ENCODE results near the gene RHOH.
"Not testable (repeated sequence)": the region's sequence is repeated elsewhere in the genome, so short reads cannot be mapped to it uniquely, and the experiment has no call there.

Gene RHOH

GRCh38 chr4:40265910-40266274 lies 69.1 kb downstream of the RHOH start:
- Histone ChIP-seq H3K27me3 (ENCODE audit: control insufficient read depth, insufficient read depth, low read length) (no peaks in the 10 kb centered on the region), H3K27ac (ENCODE audit: low read depth, low read length) (no peak overlapping the region), H3K4me3 (ENCODE audit: low read length) (no peak overlapping the region), H3K36me3 (ENCODE audit: control insufficient read depth, insufficient read depth, low read length) (no peaks in the 10 kb centered on the region), H3K4me1 (ENCODE audit: control insufficient read depth, insufficient read depth, low read length) (no peaks in the 10 kb centered on the region), H3K9ac (ENCODE audit: low read length) (no peak overlapping the region)

- H3K4me3 ChIP-seq (ENCODE audit: low read length) = no peak overlapping the region
- no peak overlapping the region for H3K27ac ChIP-seq (ENCODE audit: low read depth, low read length)
- H3K9ac ChIP-seq (ENCODE audit: low read length) = no peak overlapping the region
- H3K4me1 ChIP-seq (ENCODE audit: control insufficient read depth, insufficient read depth, low read length) = no peaks in the 10 kb centered on the region
- H3K36me3 ChIP-seq (ENCODE audit: control insufficient read depth, insufficient read depth, low read length) = no peaks in the 10 kb centered on the region
- no peaks in the 10 kb centered on the region for H3K27me3 ChIP-seq (ENCODE audit: control insufficient read depth, insufficient read depth, low read length)
Measured at GRCh38 chr4:40269133-40269532, 72.3 kb downstream of the RHOH start.

GRCh38 chr4:40270609-40271008 lies 73.8 kb downstream of the RHOH start:
- H3K27me3 ChIP-seq (ENCODE audit: control insufficient read depth, insufficient read depth, low read length) = no peaks in the 10 kb centered on the region
- H3K4me1 ChIP-seq (ENCODE audit: control insufficient read depth, insufficient read depth, low read length) = no peaks in the 10 kb centered on the region
- H3K9ac ChIP-seq (ENCODE audit: low read length) = no peak overlapping the region

GRCh38 chr4:40275065-40275730 lies 78.4 kb downstream of the RHOH start:
- H3K4me3 ChIP-seq (ENCODE audit: low read length) = no peak overlapping the region
- no peaks in the 10 kb centered on the region for H3K36me3 ChIP-seq (ENCODE audit: control insufficient read depth, insufficient read depth, low read length)
- no peaks in the 10 kb centered on the region for H3K4me1 ChIP-seq (ENCODE audit: control insufficient read depth, insufficient read depth, low read length)
- no peak overlapping the region for H3K27ac ChIP-seq (ENCODE audit: low read depth, low read length)
- no peaks in the 10 kb centered on the region for H3K27me3 ChIP-seq (ENCODE audit: control insufficient read depth, insufficient read depth, low read length)
- H3K9ac ChIP-seq (ENCODE audit: low read length) = no peak overlapping the region

More at GRCh38 chr4:40270609-40271008, 73.8 kb downstream of the RHOH start:
- Histone ChIP-seq H3K36me3 (ENCODE audit: control insufficient read depth, insufficient read depth, low read length) (no peaks in the 10 kb centered on the region), H3K27ac (ENCODE audit: low read depth, low read length) (no peak overlapping the region), H3K4me3 (ENCODE audit: low read length) (no peak overlapping the region)

- Histone ChIP-seq H3K4me3 (ENCODE audit: low read length) (no peak overlapping the region), H3K9ac (ENCODE audit: low read length) (no peak overlapping the region), H3K4me1 (ENCODE audit: control insufficient read depth, insufficient read depth, low read length) (no peaks in the 10 kb centered on the region), H3K27me3 (ENCODE audit: control insufficient read depth, insufficient read depth, low read length) (no peaks in the 10 kb centered on the region), H3K27ac (ENCODE audit: low read depth, low read length) (no peak overlapping the region), H3K36me3 (ENCODE audit: control insufficient read depth, insufficient read depth, low read length) (no peaks in the 10 kb centered on the region)
Measured at GRCh38 chr4:40276546-40276945, 79.7 kb downstream of the RHOH start.

- no peaks in the 10 kb centered on the region for H3K4me1 ChIP-seq (ENCODE audit: control insufficient read depth, insufficient read depth, low read length)
- no peak overlapping the region for H3K27ac ChIP-seq (ENCODE audit: low read depth, low read length)
- H3K36me3 ChIP-seq (ENCODE audit: control insufficient read depth, insufficient read depth, low read length) = no peaks in the 10 kb centered on the region
- H3K9ac ChIP-seq (ENCODE audit: low read length) = no peak overlapping the region
- no peak overlapping the region for H3K4me3 ChIP-seq (ENCODE audit: low read length)
- no peaks in the 10 kb centered on the region for H3K27me3 ChIP-seq (ENCODE audit: control insufficient read depth, insufficient read depth, low read length)
Measured at GRCh38 chr4:40280586-40280985, 83.8 kb downstream of the RHOH start.

- Histone ChIP-seq H3K27ac (ENCODE audit: low read depth, low read length) (no peak overlapping the region), H3K4me1 (ENCODE audit: control insufficient read depth, insufficient read depth, low read length) (no peaks in the 10 kb centered on the region), H3K4me3 (ENCODE audit: low read length) (no peak overlapping the region), H3K27me3 (ENCODE audit: control insufficient read depth, insufficient read depth, low read length) (no peaks in the 10 kb centered on the region), H3K36me3 (ENCODE audit: control insufficient read depth, insufficient read depth, low read length) (no peaks in the 10 kb centered on the region), H3K9ac (ENCODE audit: low read length) (no peak overlapping the region)
Measured at GRCh38 chr4:40281099-40281498, 84.3 kb downstream of the RHOH start.

- no peak overlapping the region for H3K27ac ChIP-seq (ENCODE audit: low read depth, low read length)
- no peaks in the 10 kb centered on the region for H3K27me3 ChIP-seq (ENCODE audit: control insufficient read depth, insufficient read depth, low read length)
- H3K36me3 ChIP-seq (ENCODE audit: control insufficient read depth, insufficient read depth, low read length) = no peaks in the 10 kb centered on the region
- no peak overlapping the region for H3K4me3 ChIP-seq (ENCODE audit: low read length)
- no peaks in the 10 kb centered on the region for H3K4me1 ChIP-seq (ENCODE audit: control insufficient read depth, insufficient read depth, low read length)
- H3K9ac ChIP-seq (ENCODE audit: low read length) = no peak overlapping the region
Measured at GRCh38 chr4:40281913-40282312, 85.1 kb downstream of the RHOH start.

GRCh38 chr4:40282857-40283256 lies 86.0 kb downstream of the RHOH start:
- H3K27ac ChIP-seq (ENCODE audit: low read depth, low read length); H3K36me3 ChIP-seq (ENCODE audit: control insufficient read depth, insufficient read depth, low read length); H3K9ac ChIP-seq (ENCODE audit: low read length); H3K27me3 ChIP-seq (ENCODE audit: control insufficient read depth, insufficient read depth, low read length); H3K4me1 ChIP-seq (ENCODE audit: control insufficient read depth, insufficient read depth, low read length); H3K4me3 ChIP-seq (ENCODE audit: low read length): not testable (repeated sequence)

- no peak overlapping the region for H3K27ac ChIP-seq (ENCODE audit: low read depth, low read length)
- H3K27me3 ChIP-seq (ENCODE audit: control insufficient read depth, insufficient read depth, low read length) = no peaks in the 10 kb centered on the region
- H3K9ac ChIP-seq (ENCODE audit: low read length) = no peak overlapping the region
- no peak overlapping the region for H3K4me3 ChIP-seq (ENCODE audit: low read length)
- H3K36me3 ChIP-seq (ENCODE audit: control insufficient read depth, insufficient read depth, low read length) = no peaks in the 10 kb centered on the region
- no peaks in the 10 kb centered on the region for H3K4me1 ChIP-seq (ENCODE audit: control insufficient read depth, insufficient read depth, low read length)
Measured at GRCh38 chr4:40283413-40283812, 86.6 kb downstream of the RHOH start.

GRCh38 chr4:40283968-40284367 lies 87.1 kb downstream of the RHOH start:
- Histone ChIP-seq H3K27me3 (ENCODE audit: control insufficient read depth, insufficient read depth, low read length) (no peaks in the 10 kb centered on the region), H3K27ac (ENCODE audit: low read depth, low read length) (no peak overlapping the region), H3K9ac (ENCODE audit: low read length) (no peak overlapping the region), H3K4me1 (ENCODE audit: control insufficient read depth, insufficient read depth, low read length) (no peaks in the 10 kb centered on the region), H3K36me3 (ENCODE audit: control insufficient read depth, insufficient read depth, low read length) (no peaks in the 10 kb centered on the region), H3K4me3 (ENCODE audit: low read length) (no peak overlapping the region)

- H3K27me3 ChIP-seq (ENCODE audit: control insufficient read depth, insufficient read depth, low read length) = no peaks in the 10 kb centered on the region
- no peaks in the 10 kb centered on the region for H3K4me1 ChIP-seq (ENCODE audit: control insufficient read depth, insufficient read depth, low read length)
- no peaks in the 10 kb centered on the region for H3K36me3 ChIP-seq (ENCODE audit: control insufficient read depth, insufficient read depth, low read length)
- H3K9ac ChIP-seq (ENCODE audit: low read length) = no peak overlapping the region
- no peak overlapping the region for H3K27ac ChIP-seq (ENCODE audit: low read depth, low read length)
- no peak overlapping the region for H3K4me3 ChIP-seq (ENCODE audit: low read length)
Measured at GRCh38 chr4:40285692-40286091, 88.9 kb downstream of the RHOH start.

GRCh38 chr4:40288566-40288965 lies 91.7 kb downstream of the RHOH start:
- Histone ChIP-seq H3K36me3 (ENCODE audit: control insufficient read depth, insufficient read depth, low read length) (no peaks in the 10 kb centered on the region), H3K9ac (ENCODE audit: low read length) (no peak overlapping the region), H3K4me3 (ENCODE audit: low read length) (no peak overlapping the region), H3K27me3 (ENCODE audit: control insufficient read depth, insufficient read depth, low read length) (no peaks in the 10 kb centered on the region), H3K4me1 (ENCODE audit: control insufficient read depth, insufficient read depth, low read length) (no peaks in the 10 kb centered on the region), H3K27ac (ENCODE audit: low read depth, low read length) (no peak overlapping the region)

Measured in rectal smooth muscle tissue (tissue), 1 donor.